ENCODE results near the gene POPDC3.

- TF ChIP-seq EP300 (IDR thresholded peaks at IDR 0.05; ENCODE audit: low read depth), result no peak
- no peak for TF ChIP-seq CTCF (IDR thresholded peaks at IDR 0.05)
- TF ChIP-seq POLR2AphosphoS5 (IDR thresholded peaks at IDR 0.05), result no peak
These were observed 20.4 kb upstream of the POPDC3 start for GRCh38 chr6:105200133-105200730.

Measured in transverse colon (tissue), 4 donors.